Glomerular endothelial cell (primary cell): ENCODE results near the gene KCNA5. TPM values are rescaled to one million over a fixed set of nuclear protein-coding genes. Genes with fewer than 3 reads are reported as not detected.

Source experiments
- total RNA-seq: library from RNA; depleted of rRNA; stranded (reverse); fragments of >200 nt; gene quantifications from 2 replicates; pipeline ENCODE4 v1.2.3, GENCODE V29; 2015

KCNA5 gene
- total RNA-seq, 1 donor from 2014 or later, result not detected

Other genes starting within 250 kb of the KCNA5 start
- not detected in 2 replicates for gene KCNA1, start 134.0 kb upstream of the KCNA5 start, total RNA-seq